HepG2 (cell line): ENCODE results near the gene PTPN20. TPM values are rescaled to one million over a fixed set of nuclear protein-coding genes. Genes with fewer than 3 reads are reported as not detected.

Experiments used
- ATAC-seq: fragments of 200-7000 bp; cut with Tn5 transposase; 3 replicates; pipeline ENCODE4 v1.9.1; 2020; ENCODE audit warnings: mild to moderate bottlenecking, moderate library complexity
- BruUV-seq: library from RNA; stranded (reverse); fragments of 400-500 nt; replicated peaks from 2 replicates; lab custom pipeline; 2021; lab: Mats Ljungman, UMichigan
- CTCF ChIA-PET: fragments of 300-600 bp; formaldehyde crosslinking; extraction: SDS; loops from one replicate; lab custom pipeline; 2021; ENCODE audit warnings: low total read pairs, inconsistent platforms, low intra/inter-chr PET ratio; lab: Yijun Ruan, JAX
- POLR2A ChIA-PET: fragments of 350-600 bp; sonication (Branson Sonifier 250); formaldehyde crosslinking; loops from one replicate; lab custom pipeline; 2020; ENCODE audit warnings: antibody characterized with exemption, inconsistent platforms; lab: Yijun Ruan, JAX
- DNase-seq: peaks from one replicate; pipeline ENCODE4 v3.0.0-alpha.2; 2015; ENCODE audit warnings: low spot score
- FAIRE-seq: peaks from 3 replicates; lab custom pipeline; 2011; peaks lifted over from hg19 to GRCh38; lab: Jason Lieb, UNC
- H2AFZ ChIP-seq: one replicate; pipeline ENCODE4 v1.6.1; 2011; ENCODE audit warnings: low read length, inconsistent platforms
- H3K27ac ChIP-seq: fragments of 300-600 bp; 3 replicates; pipeline ENCODE4 v1.8.0; 2011; ENCODE audit warnings: mixed run types, mild to moderate bottlenecking, mixed read lengths, low read length, inconsistent platforms; ENCODE audit not compliant: insufficient read depth; ENCODE audit errors: extremely low read length
- H3K27me3 ChIP-seq, 2 experiments: fragments of 200-600 bp in 1 of 2; 2 replicates in 1 of 2; 3 replicates in 1 of 2; pipeline versions ENCODE4 v1.6.0 to v1.8.0; 2011; ENCODE audit warnings: low read length in 2 of 2, mild to moderate bottlenecking in 2 of 2, moderate library complexity in 2 of 2, inconsistent platforms in 1 of 2; ENCODE audit not compliant: insufficient read depth in 2 of 2, control insufficient read depth in 1 of 2
- H3K36me3 ChIP-seq, 2 experiments: fragments of 200-600 bp in 1 of 2; replicated peaks in 1 of 2; 2 replicates in 1 of 2; 3 replicates in 1 of 2; pipeline versions ENCODE4 v1.5.1 to v1.8.0; 2011; ENCODE audit warnings: low read length in 2 of 2, inconsistent platforms in 1 of 2; ENCODE audit not compliant: insufficient read depth in 2 of 2, control insufficient read depth in 1 of 2
- H3K4me1 ChIP-seq: 2 replicates; pipeline ENCODE4 v1.5.1; 2012; ENCODE audit warnings: low read length, inconsistent platforms; ENCODE audit not compliant: insufficient read depth
- H3K4me2 ChIP-seq: 2 replicates; pipeline ENCODE4 v1.6.0; 2011; ENCODE audit warnings: low read depth, low read length, inconsistent platforms
- H3K4me3 ChIP-seq, 3 experiments: fragments of 200-600 bp in 1 of 3; sonication (generic), shearing (Covaris generic) in 1 of 3; replicated peaks in 1 of 3; 2 replicates each; pipeline ENCODE4 v1.5.1; 2011 to 2016; ENCODE audit warnings: low read length in 3 of 3, inconsistent platforms in 2 of 3, low read depth in 2 of 3, mild to moderate bottlenecking in 2 of 3, control low read depth in 1 of 3, mixed read lengths in 1 of 3; ENCODE audit not compliant: insufficient read depth in 1 of 3
- H3K79me2 ChIP-seq: one replicate; pipeline ENCODE4 v1.6.1; 2011; ENCODE audit warnings: low read length, inconsistent platforms; ENCODE audit not compliant: insufficient read depth
- H3K9ac ChIP-seq: 2 replicates; pipeline ENCODE4 v1.6.0; 2011; ENCODE audit warnings: mild to moderate bottlenecking, low read depth, low read length, inconsistent platforms; ENCODE audit not compliant: insufficient read depth
- H3K9me3 ChIP-seq: 2 replicates; pipeline ENCODE4 v1.5.1; 2012; ENCODE audit warnings: mild to moderate bottlenecking, low read length
- H4K20me1 ChIP-seq: 2 replicates; pipeline ENCODE4 v1.6.0; 2011; ENCODE audit warnings: inconsistent platforms, mild to moderate bottlenecking, low read length, moderate library complexity; ENCODE audit not compliant: insufficient read depth
- IKZF1 ChIP-seq: fragments of 450-650 bp; IDR thresholded peaks from 2 replicates; pipeline ENCODE4 v1.7.1; 2016
- SOX6 ChIP-seq, 2 experiments: fragments of 450-650 bp in 1 of 2; sonication (generic) in 1 of 2; formaldehyde crosslinking in 1 of 2; IDR thresholded peaks; 2 replicates each; pipeline versions ENCODE4 v1.4.0 to v1.6.1; 2017 to 2020; ENCODE audit warnings: antibody characterized with exemption in 1 of 2, mild to moderate bottlenecking in 1 of 2, missing genetic modification reagents in 1 of 2
- TFDP1 ChIP-seq: IDR thresholded peaks from 2 replicates; pipeline ENCODE4 v1.6.1; 2016; ENCODE audit warnings: missing compliant biosample characterization, missing genetic modification reagents, borderline replicate concordance
- THAP7 ChIP-seq: sonication (generic); formaldehyde crosslinking; IDR thresholded peaks from 2 replicates; pipeline ENCODE4 v1.8.1; 2023; ENCODE audit warnings: mild to moderate bottlenecking, missing genetic modification reagents
- WGBS: methylation state at CpG from one replicate; pipeline ENCODE4 v1.1.6; 2017; ENCODE audit warnings: low lambda C conversion rate; 5-methylcytosine and 5-hydroxymethylcytosine counted together
- in situ Hi-C: cut with HindIII; loops from 2 replicates; pipeline ENCODE4 v1.10.0; 2017; ENCODE audit warnings: low pct_unique_long_range_greater_than_20kb; ENCODE audit not compliant: extremely low pct_ligation_motif_present
- intact Hi-C: fragments of 100-400 bp; cut with micrococcal nuclease; formaldehyde crosslinking; loops from one replicate; pipeline ENCODE4 v1.10.0; 2022; ENCODE audit not compliant: unreplicated experiment
- polyA plus RNA-seq, 8 experiments: library from polyadenylated mRNA; depleted of rRNA in 3 of 8; stranded (reverse) in 7 of 8; unstranded in 1 of 8; fragments of >200 nt; fragmentation: Illumina TruSeq in 4 of 8; extraction: Trizol in 4 of 8; gene quantifications; 2 replicates each; pipeline versions ENCODE4 v1.2.1 to v1.2.3, GENCODE V29; 2011 to 2016; ENCODE audit warnings: low read depth in 4 of 8, missing spikeins in 1 of 8, mixed read lengths in 1 of 8; ENCODE audit not compliant: insufficient read depth in 1 of 8
- total RNA-seq, 5 experiments: library from RNA; depleted of rRNA; stranded (reverse); fragments of >200 nt; fragmentation: Illumina TruSeq; extraction: Trizol; gene quantifications; 2 replicates each; pipeline ENCODE4 v1.2.3, GENCODE V29; 2016; ENCODE audit warnings: low read depth in 1 of 5

The PTPN20 gene
- total and polyA plus RNA-seq, 2 of the 13 experiments (the other 11 are each of a cell fraction or from before 2014, with no cell fraction given): not detected

GRCh38 chr10:47026301-47027107, 115.3 kb downstream of the PTPN20 start:
- H2AFZ ChIP-seq: no peak overlapping the region
- H3K4me3 ChIP-seq: no peak overlapping the region
- no peaks in the 10 kb centered on the region for H4K20me1 ChIP-seq
- no peaks in the 10 kb centered on the region for H3K79me2 ChIP-seq
- in situ Hi-C loops (loop anchor here (10.0 kb wide), 1 partner anchor 278 kb away; the partner anchor contains the start of gene GDF10), intact Hi-C loops (loop anchor here (1.0 kb wide), 1 partner anchor 17 kb away; no protein-coding TSS in a partner anchor)
- peaks cover 4 to 28% of the 10 kb centered on the region in 2 experiments; a peak in 4 of 5 replicates for H3K27me3 ChIP-seq
- no TSS peak for BruUV-seq
- ChIA-PET CTCF (interaction anchor here (3.0 kb wide), 1 partner anchor 286 kb away, joined by 18 read pairs; no protein-coding TSS in a partner anchor), POLR2A (no interaction called here)
- no peak for FAIRE-seq
- H3K9ac ChIP-seq: no peak overlapping the region
- no peak for DNase-seq
- H3K9me3 ChIP-seq: no peaks in the 10 kb centered on the region
- H3K36me3 ChIP-seq: no peaks in the 10 kb centered on the region
- H3K27ac ChIP-seq: no peak overlapping the region
- TF ChIP-seq THAP7 (CRISPR knock-in tag) (no peak), SOX6 (IDR thresholded peaks at IDR 0.05) (no peak), SOX6 (CRISPR knock-in tag; IDR thresholded peaks at IDR 0.05) (no peak), TFDP1 (CRISPR knock-in tag) (no peak), IKZF1 (no peak)
- peaks cover 14% of the 10 kb centered on the region for H3K4me1 ChIP-seq
- ATAC-seq: no peak
- 80% methylated on average over 1 of the region's 11 CpGs for WGBS
- no peak overlapping the region for H3K4me2 ChIP-seq
